A549 (cell line): ENCODE measurements around the gene FMO5. TPM values are rescaled to one million over a fixed set of nuclear protein-coding genes. Genes with fewer than 3 reads are reported as not detected.

Experiments used
- ATAC-seq, 2 experiments: fragments of 200-7000 bp in 1 of 2; fragments of >200 bp in 1 of 2; cut with Nextera tagmentation in 1 of 2; cut with Tn5 transposase in 1 of 2; 3 replicates each; pipeline versions ENCODE4 v1.8.0 to v1.9.1; 2018 to 2020; ENCODE audit warnings: mild to moderate bottlenecking in 1 of 2, moderate library complexity in 1 of 2
- CTCF ChIA-PET: fragments of 300-600 bp; sonication (Branson Sonifier 250); formaldehyde crosslinking; extraction: SDS; loops from one replicate; lab custom pipeline; 2021; ENCODE audit warnings: antibody characterized with exemption, inconsistent platforms; lab: Yijun Ruan, JAX
- POLR2A ChIA-PET: fragments of 350-600 bp; formaldehyde crosslinking; extraction: SDS; loops from one replicate; lab custom pipeline; 2021; ENCODE audit warnings: antibody characterized with exemption, inconsistent platforms; lab: Yijun Ruan, JAX
- DNase-seq, 2 experiments: peaks; one replicate each; pipeline versions ENCODE4 v3.0.0 to v3.0.0-alpha.2; 2011 to 2016; ENCODE audit warnings: low read depth in 1 of 2, low spot score in 1 of 2
- FAIRE-seq: peaks from 2 replicates; lab custom pipeline; 2011; peaks lifted over from hg19 to GRCh38; lab: Jason Lieb, UNC
- H3K27ac ChIP-seq, 2 experiments: fragments of >200 bp; sonication (Bioruptor Twin); formaldehyde crosslinking; 3 replicates each; pipeline ENCODE4 v1.5.1; 2016 to 2017
- H3K4me1 ChIP-seq: fragments of >200 bp; sonication (Bioruptor Twin); formaldehyde crosslinking; 3 replicates; pipeline ENCODE4 v1.6.1; 2016
- H3K4me2 ChIP-seq: fragments of >200 bp; sonication (Bioruptor Twin); formaldehyde crosslinking; 3 replicates; pipeline ENCODE4 v1.6.1; 2016
- H3K4me3 ChIP-seq: fragments of >200 bp; sonication (Bioruptor Twin); formaldehyde crosslinking; 3 replicates; pipeline ENCODE4 v1.5.1; 2016
- H3K9me3 ChIP-seq: fragments of >200 bp; sonication (Bioruptor Twin); formaldehyde crosslinking; 3 replicates; pipeline ENCODE4 v1.6.1; 2016
- CBX2 ChIP-seq: fragments of 200-600 bp; sonication (generic); IDR thresholded peaks from 2 replicates; pipeline ENCODE4 v1.6.1; 2016; ENCODE audit warnings: low read depth, mild to moderate bottlenecking, borderline replicate concordance
- CEBPB ChIP-seq, 2 experiments: fragments of >200 bp in 1 of 2; sonication (Bioruptor Twin) in 1 of 2; formaldehyde crosslinking in 1 of 2; IDR thresholded peaks; 2 replicates each; pipeline ENCODE4 v1.6.1; 2012 to 2016
- CHD2 ChIP-seq: fragments of 150-350 bp; IDR thresholded peaks from 2 replicates; pipeline ENCODE4 v1.6.1; 2014; ENCODE audit warnings: low read length; ENCODE audit not compliant: partially characterized antibody
- EHF ChIP-seq: fragments of 250-450 bp; sonication (Bioruptor Pico); IDR thresholded peaks from 2 replicates; pipeline ENCODE4 v1.5.0; 2020; ENCODE audit warnings: mild to moderate bottlenecking
- ESRRA ChIP-seq: fragments of 150-350 bp; IDR thresholded peaks from 2 replicates; pipeline ENCODE4 v1.6.1; 2014; ENCODE audit warnings: mild to moderate bottlenecking, low read length, borderline replicate concordance
- FOXS1 ChIP-seq: fragments of 250-450 bp; sonication (Bioruptor Pico); IDR thresholded peaks from 2 replicates; pipeline ENCODE4 v1.5.0; 2020; ENCODE audit warnings: mild to moderate bottlenecking, moderate library complexity
- HOXB13 ChIP-seq: fragments of 250-450 bp; sonication (Bioruptor Pico); IDR thresholded peaks from 2 replicates; pipeline ENCODE4 v1.5.0; 2020; ENCODE audit warnings: low read depth, mild to moderate bottlenecking, moderate library complexity
- KDM1A ChIP-seq: fragments of 200-600 bp; sonication (generic); IDR thresholded peaks from 2 replicates; pipeline ENCODE4 v1.6.1; 2016; ENCODE audit warnings: low read depth, mild to moderate bottlenecking
- NPAS2 ChIP-seq: fragments of 250-450 bp; sonication (Bioruptor Pico); IDR thresholded peaks from 2 replicates; pipeline ENCODE4 v1.8.0; 2022; ENCODE audit warnings: mild to moderate bottlenecking, moderate library complexity, borderline replicate concordance
- PHF8 ChIP-seq: fragments of 200-600 bp; sonication (generic); IDR thresholded peaks from 2 replicates; pipeline ENCODE4 v1.6.1; 2016; ENCODE audit warnings: low read depth, mild to moderate bottlenecking, antibody characterized with exemption, moderate library complexity, borderline replicate concordance
- POLR2A ChIP-seq: IDR thresholded peaks from 2 replicates; pipeline ENCODE4 v1.6.1; 2012; ENCODE audit warnings: mild to moderate bottlenecking, low read length
- POLR2AphosphoS2 ChIP-seq: conservative IDR thresholded peaks from 2 replicates; pipeline ENCODE4 v1.6.1; 2012; ENCODE audit warnings: low read length, improper control_type of control experiment, inconsistent platforms
- RARB ChIP-seq: fragments of 250-450 bp; sonication (Bioruptor Pico); IDR thresholded peaks from 2 replicates; pipeline ENCODE4 v1.8.0; 2021; ENCODE audit warnings: mild to moderate bottlenecking, moderate library complexity
- RFX5 ChIP-seq: fragments of 450-650 bp; IDR thresholded peaks from 2 replicates; pipeline ENCODE4 v1.7.1; 2014; ENCODE audit warnings: antibody characterized with exemption, mild to moderate bottlenecking, moderate library complexity
- SREBF2 ChIP-seq: fragments of 450-650 bp; IDR thresholded peaks from 2 replicates; pipeline ENCODE4 v1.6.1; 2014; ENCODE audit warnings: mild to moderate bottlenecking, moderate library complexity
- TFCP2L1 ChIP-seq: fragments of 250-450 bp; sonication (Bioruptor Pico); IDR thresholded peaks from 2 replicates; pipeline ENCODE4 v1.5.0; 2021; ENCODE audit warnings: mild to moderate bottlenecking
- TP53 ChIP-seq: fragments of 250-450 bp; sonication (Bioruptor Pico); IDR thresholded peaks from 2 replicates; pipeline ENCODE4 v1.5.0; 2021; ENCODE audit warnings: mild to moderate bottlenecking, moderate library complexity
- ZC3H11A ChIP-seq: fragments of 450-650 bp; IDR thresholded peaks from 2 replicates; pipeline ENCODE4 v1.6.1; 2014; ENCODE audit warnings: antibody characterized with exemption, mild to moderate bottlenecking
- ZNF302 ChIP-seq: fragments of 250-450 bp; sonication (Bioruptor Pico); IDR thresholded peaks from 2 replicates; pipeline ENCODE4 v1.9.0; 2021; ENCODE audit warnings: inconsistent platforms, mild to moderate bottlenecking, moderate library complexity
- ZSCAN20 ChIP-seq: fragments of 250-450 bp; sonication (Bioruptor Pico); IDR thresholded peaks from 2 replicates; pipeline ENCODE4 v1.8.0; 2022; ENCODE audit warnings: mild to moderate bottlenecking, moderate library complexity
- WGBS: methylation state at CpG from one replicate; pipeline ENCODE4 v1.1.6; 2017; ENCODE audit errors: missing lambda C conversion rate; 5-methylcytosine and 5-hydroxymethylcytosine counted together
- polyA plus RNA-seq, 4 experiments: library from polyadenylated mRNA; depleted of rRNA in 3 of 4; stranded (reverse); fragments of >200 nt; fragmentation: RNase III in 1 of 4; extraction: RNeasy Plus Mini Kit Qiagen cat#74134 plus additional on column Dnase treatment in 1 of 4; gene quantifications; 2 replicates in 3 of 4; 3 replicates in 1 of 4; pipeline ENCODE4 v1.2.3, GENCODE V29; 2011 to 2017
- TF ChIP-seq, protein P1 (sequence below): fragments of 150-350 bp; IDR thresholded peaks from 2 replicates; pipeline ENCODE4 v1.6.1; 2014; ENCODE audit warnings: low read depth, mild to moderate bottlenecking, low read length
- TF ChIP-seq, protein P2 (sequence below): IDR thresholded peaks from 2 replicates; pipeline ENCODE4 v1.6.1; 2012; ENCODE audit warnings: low read depth, borderline replicate concordance
- TF ChIP-seq, protein P3 (sequence below): fragments of >200 bp; sonication (Bioruptor Twin); formaldehyde crosslinking; IDR thresholded peaks from 3 replicates; pipeline ENCODE4 v1.5.1; 2016
- TF ChIP-seq, protein P4 (sequence below): fragments of 200-600 bp; sonication (generic); IDR thresholded peaks from 2 replicates; pipeline ENCODE4 v1.6.1; 2016; ENCODE audit warnings: antibody characterized with exemption, mild to moderate bottlenecking, moderate library complexity
- TF ChIP-seq, protein P5 (sequence below): IDR thresholded peaks from 2 replicates; pipeline ENCODE4 v1.6.1; 2012
- TF ChIP-seq, protein P6 (sequence below): fragments of >200 bp; sonication (Bioruptor Twin); formaldehyde crosslinking; IDR thresholded peaks from 3 replicates; pipeline ENCODE4 v1.6.1; 2016

FMO5 gene
- polyA plus RNA-seq, 2 of the 4 experiments (the other 2 are of a cell fraction) = 0.37 to 3.4 TPM

DNA sequence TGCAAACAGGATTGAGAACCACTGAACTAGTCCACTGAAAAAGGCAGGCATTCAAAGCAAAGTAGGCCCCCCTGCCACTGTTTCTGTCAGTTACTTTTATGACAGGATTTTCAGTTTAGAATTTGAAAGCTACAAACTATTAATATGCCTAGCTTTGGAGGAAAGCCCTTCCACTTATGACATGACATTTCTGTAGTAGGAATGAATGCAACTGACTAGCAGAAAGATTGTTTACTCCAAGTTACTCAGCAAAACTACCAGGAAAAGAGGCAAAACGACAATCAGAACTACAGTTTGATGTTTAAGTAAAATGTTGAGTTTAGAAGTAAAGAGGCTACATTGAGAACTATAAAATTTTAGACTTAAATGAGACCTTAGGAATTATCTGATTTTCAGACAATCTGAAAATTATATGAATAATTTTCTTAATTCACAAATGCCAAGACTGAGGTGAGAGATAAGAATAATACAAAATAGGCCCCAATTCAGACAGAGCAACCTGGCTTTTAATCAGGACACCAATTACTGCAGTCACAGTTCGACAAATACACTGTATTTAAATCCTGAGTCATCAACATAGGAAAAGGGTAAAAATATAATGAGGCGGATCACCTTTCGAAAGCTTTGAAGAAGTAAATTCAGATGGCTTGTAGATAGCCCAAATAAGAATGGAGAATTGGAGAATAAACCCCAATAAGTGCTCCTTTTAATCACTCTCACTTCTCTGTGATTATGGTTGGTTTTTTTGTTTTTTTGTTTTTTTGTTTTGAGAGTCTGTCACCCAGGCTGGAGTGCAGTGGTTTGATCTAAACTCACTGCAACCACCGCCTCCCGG is 55.1 kb downstream of the FMO5 start:
- no peak for FAIRE-seq
- ATAC-seq = no peak
- Histone ChIP-seq H3K4me2 (peak overlapping the region; percentile 95), H3K27ac (peak overlapping the region in 1 of 2 experiments; percentile 93; a peak in 1 of 6 replicates), H3K4me3 (no peak overlapping the region), H3K4me1 (peaks cover 44% of the 10 kb centered on the region), H3K9me3 (no peaks in the 10 kb centered on the region)
- no peak for DNase-seq
- CTCF ChIA-PET = interaction anchor here (4.6 kb wide), 1 partner anchor 73 kb away, joined by 41 read pairs; the partner anchor contains the start of gene CHD1L
- TF ChIP-seq RARB (CRISPR knock-in tag) (no peak), SREBF2 (no peak), NPAS2 (no peak), RFX5 (no peak), CEBPB (IDR thresholded peaks at IDR 0.05) (no peak), ZNF302 (CRISPR knock-in tag) (no peak), CBX2 (no peak), PHF8 (no peak), EHF (CRISPR knock-in tag) (no peak), POLR2A (no peak), TP53 (no peak)
- TF ChIP-seq, protein P1, sequence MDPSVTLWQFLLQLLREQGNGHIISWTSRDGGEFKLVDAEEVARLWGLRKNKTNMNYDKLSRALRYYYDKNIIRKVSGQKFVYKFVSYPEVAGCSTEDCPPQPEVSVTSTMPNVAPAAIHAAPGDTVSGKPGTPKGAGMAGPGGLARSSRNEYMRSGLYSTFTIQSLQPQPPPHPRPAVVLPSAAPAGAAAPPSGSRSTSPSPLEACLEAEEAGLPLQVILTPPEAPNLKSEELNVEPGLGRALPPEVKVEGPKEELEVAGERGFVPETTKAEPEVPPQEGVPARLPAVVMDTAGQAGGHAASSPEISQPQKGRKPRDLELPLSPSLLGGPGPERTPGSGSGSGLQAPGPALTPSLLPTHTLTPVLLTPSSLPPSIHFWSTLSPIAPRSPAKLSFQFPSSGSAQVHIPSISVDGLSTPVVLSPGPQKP = no peak
- TF ChIP-seq, protein P2, sequence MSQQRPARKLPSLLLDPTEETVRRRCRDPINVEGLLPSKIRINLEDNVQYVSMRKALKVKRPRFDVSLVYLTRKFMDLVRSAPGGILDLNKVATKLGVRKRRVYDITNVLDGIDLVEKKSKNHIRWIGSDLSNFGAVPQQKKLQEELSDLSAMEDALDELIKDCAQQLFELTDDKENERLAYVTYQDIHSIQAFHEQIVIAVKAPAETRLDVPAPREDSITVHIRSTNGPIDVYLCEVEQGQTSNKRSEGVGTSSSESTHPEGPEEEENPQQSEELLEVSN = no peak
- TF ChIP-seq, protein P3, sequence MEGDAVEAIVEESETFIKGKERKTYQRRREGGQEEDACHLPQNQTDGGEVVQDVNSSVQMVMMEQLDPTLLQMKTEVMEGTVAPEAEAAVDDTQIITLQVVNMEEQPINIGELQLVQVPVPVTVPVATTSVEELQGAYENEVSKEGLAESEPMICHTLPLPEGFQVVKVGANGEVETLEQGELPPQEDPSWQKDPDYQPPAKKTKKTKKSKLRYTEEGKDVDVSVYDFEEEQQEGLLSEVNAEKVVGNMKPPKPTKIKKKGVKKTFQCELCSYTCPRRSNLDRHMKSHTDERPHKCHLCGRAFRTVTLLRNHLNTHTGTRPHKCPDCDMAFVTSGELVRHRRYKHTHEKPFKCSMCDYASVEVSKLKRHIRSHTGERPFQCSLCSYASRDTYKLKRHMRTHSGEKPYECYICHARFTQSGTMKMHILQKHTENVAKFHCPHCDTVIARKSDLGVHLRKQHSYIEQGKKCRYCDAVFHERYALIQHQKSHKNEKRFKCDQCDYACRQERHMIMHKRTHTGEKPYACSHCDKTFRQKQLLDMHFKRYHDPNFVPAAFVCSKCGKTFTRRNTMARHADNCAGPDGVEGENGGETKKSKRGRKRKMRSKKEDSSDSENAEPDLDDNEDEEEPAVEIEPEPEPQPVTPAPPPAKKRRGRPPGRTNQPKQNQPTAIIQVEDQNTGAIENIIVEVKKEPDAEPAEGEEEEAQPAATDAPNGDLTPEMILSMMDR = no peak
- TF ChIP-seq, protein P4, sequence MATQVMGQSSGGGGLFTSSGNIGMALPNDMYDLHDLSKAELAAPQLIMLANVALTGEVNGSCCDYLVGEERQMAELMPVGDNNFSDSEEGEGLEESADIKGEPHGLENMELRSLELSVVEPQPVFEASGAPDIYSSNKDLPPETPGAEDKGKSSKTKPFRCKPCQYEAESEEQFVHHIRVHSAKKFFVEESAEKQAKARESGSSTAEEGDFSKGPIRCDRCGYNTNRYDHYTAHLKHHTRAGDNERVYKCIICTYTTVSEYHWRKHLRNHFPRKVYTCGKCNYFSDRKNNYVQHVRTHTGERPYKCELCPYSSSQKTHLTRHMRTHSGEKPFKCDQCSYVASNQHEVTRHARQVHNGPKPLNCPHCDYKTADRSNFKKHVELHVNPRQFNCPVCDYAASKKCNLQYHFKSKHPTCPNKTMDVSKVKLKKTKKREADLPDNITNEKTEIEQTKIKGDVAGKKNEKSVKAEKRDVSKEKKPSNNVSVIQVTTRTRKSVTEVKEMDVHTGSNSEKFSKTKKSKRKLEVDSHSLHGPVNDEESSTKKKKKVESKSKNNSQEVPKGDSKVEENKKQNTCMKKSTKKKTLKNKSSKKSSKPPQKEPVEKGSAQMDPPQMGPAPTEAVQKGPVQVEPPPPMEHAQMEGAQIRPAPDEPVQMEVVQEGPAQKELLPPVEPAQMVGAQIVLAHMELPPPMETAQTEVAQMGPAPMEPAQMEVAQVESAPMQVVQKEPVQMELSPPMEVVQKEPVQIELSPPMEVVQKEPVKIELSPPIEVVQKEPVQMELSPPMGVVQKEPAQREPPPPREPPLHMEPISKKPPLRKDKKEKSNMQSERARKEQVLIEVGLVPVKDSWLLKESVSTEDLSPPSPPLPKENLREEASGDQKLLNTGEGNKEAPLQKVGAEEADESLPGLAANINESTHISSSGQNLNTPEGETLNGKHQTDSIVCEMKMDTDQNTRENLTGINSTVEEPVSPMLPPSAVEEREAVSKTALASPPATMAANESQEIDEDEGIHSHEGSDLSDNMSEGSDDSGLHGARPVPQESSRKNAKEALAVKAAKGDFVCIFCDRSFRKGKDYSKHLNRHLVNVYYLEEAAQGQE = no peak
- TF ChIP-seq, all 56 proteins: peak for 0
- 85% methylated on average over 6 of the region's 6 CpGs for WGBS
- POLR2A ChIA-PET = interaction anchor here (0.6 to 3.4 kb wide), 3 partner anchors 72 to 86 kb away, joined by 3 to 30 read pairs (median 10); no protein-coding TSS in a partner anchor

DNA sequence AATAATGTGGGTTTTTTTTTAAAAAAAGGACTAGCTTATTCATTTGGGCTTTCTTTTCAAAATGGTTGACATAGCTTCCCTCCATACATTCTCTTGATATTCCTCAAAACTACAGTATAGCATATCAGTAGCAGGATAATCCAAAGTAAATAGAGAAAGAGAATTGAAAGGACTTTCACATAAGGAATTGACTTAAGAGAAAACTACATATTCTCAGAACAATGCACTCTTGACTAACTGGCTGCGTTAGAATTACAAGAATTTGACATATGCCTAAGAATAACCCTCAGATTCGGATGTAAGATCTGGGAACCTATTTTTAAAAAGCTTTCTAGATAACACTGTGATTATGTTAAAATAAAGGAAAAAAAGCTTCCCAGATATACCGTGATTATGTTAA is 56.0 kb downstream of the FMO5 start:
- no peak for ATAC-seq
- no peak for DNase-seq
- 81% methylated on average over 3 of the region's 3 CpGs for WGBS
- H3K27ac ChIP-seq = no peak overlapping the region
- no peak overlapping the region for H3K4me3 ChIP-seq
- H3K4me2 ChIP-seq = peak overlapping the region; percentile 95; the same call in 1 of the 3 replicates
- H3K9me3 ChIP-seq = no peaks in the 10 kb centered on the region
- ChIA-PET POLR2A (interaction anchor here (3.4 kb wide), 1 partner anchor 84 kb away, joined by 30 read pairs; no protein-coding TSS in a partner anchor), CTCF (interaction anchor here (4.6 kb wide), 1 partner anchor 74 kb away, joined by 41 read pairs; the partner anchor contains the start of gene CHD1L)
- H3K4me1 ChIP-seq = peaks cover 44% of the 10 kb centered on the region
- no peak for FAIRE-seq
- TF ChIP-seq ZC3H11A = no peak
- TF ChIP-seq, protein P5, sequence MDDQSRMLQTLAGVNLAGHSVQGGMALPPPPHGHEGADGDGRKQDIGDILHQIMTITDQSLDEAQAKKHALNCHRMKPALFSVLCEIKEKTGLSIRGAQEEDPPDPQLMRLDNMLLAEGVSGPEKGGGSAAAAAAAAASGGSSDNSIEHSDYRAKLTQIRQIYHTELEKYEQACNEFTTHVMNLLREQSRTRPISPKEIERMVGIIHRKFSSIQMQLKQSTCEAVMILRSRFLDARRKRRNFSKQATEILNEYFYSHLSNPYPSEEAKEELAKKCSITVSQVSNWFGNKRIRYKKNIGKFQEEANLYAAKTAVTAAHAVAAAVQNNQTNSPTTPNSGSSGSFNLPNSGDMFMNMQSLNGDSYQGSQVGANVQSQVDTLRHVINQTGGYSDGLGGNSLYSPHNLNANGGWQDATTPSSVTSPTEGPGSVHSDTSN = no peak
- TF ChIP-seq, protein P6, sequence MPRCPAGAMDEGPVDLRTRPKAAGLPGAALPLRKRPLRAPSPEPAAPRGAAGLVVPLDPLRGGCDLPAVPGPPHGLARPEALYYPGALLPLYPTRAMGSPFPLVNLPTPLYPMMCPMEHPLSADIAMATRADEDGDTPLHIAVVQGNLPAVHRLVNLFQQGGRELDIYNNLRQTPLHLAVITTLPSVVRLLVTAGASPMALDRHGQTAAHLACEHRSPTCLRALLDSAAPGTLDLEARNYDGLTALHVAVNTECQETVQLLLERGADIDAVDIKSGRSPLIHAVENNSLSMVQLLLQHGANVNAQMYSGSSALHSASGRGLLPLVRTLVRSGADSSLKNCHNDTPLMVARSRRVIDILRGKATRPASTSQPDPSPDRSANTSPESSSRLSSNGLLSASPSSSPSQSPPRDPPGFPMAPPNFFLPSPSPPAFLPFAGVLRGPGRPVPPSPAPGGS = no peak
- TF ChIP-seq ZSCAN20 (CRISPR knock-in tag) = no peak
- no peak for TF ChIP-seq FOXS1 (CRISPR knock-in tag)
- no peak for TF ChIP-seq POLR2A
- no peak for TF ChIP-seq RARB (CRISPR knock-in tag)
- TF ChIP-seq KDM1A = no peak
- no peak for TF ChIP-seq POLR2AphosphoS2
- no peak for TF ChIP-seq HOXB13 (CRISPR knock-in tag)
- no peak for TF ChIP-seq CHD2
- TF ChIP-seq ESRRA = no peak
- no peak for TF ChIP-seq TFCP2L1 (CRISPR knock-in tag)
- no peak for TF ChIP-seq EHF (CRISPR knock-in tag)
